ENCODE data around the gene SCG5. TPM values are rescaled to one million over a fixed set of nuclear protein-coding genes. Genes with fewer than 3 reads are reported as not detected.

SCG5 gene
- total and polyA plus RNA-seq, 2 donors (not counting 1 experiment from before 2014, with no cell fraction given), result 0.18 TPM; not detected in 1

- POLR2A ChIA-PET, result interaction anchor here (0.7 kb wide), 1 partner anchor 176 kb away, joined by 3 read pairs; no protein-coding TSS in a partner anchor
- Histone ChIP-seq H3K9ac (ENCODE audit: low read length) (no peak overlapping the region), H3K36me3 (replicated peaks in 1 of 2; ENCODE audit: control extremely low read depth in 1 of 2, control insufficient read depth in 1 of 2, extremely low read depth in 1 of 2, insufficient read depth in 2 of 2, low read length in 1 of 2) (no peaks in the 10 kb centered on the region), H3K27me3 (replicated peaks in 1 of 4; ENCODE audit: control extremely low read depth in 1 of 4, control insufficient read depth in 3 of 4, insufficient read depth in 4 of 4, low read length in 3 of 4) (peaks cover 0 to 6% (median 3%) of the 10 kb centered on the region in 4 experiments), H3K27ac (ENCODE audit: low read length in 2 of 2) (no peak overlapping the region), H4K20me1 (ENCODE audit: control insufficient read depth, insufficient read depth, low read length, poor library complexity, severe bottlenecking) (no peaks in the 10 kb centered on the region), H3K4me3 (ENCODE audit: control extremely low read depth in 1 of 5, extremely low read depth in 1 of 5, insufficient read depth in 1 of 5, low read depth in 2 of 5, low read length in 4 of 5) (peak overlapping the region in 1 of 5 experiments; percentile 7), H2AFZ (ENCODE audit: insufficient read depth, low read depth, low read length, poor library complexity, severe bottlenecking) (peak overlapping the region; percentile 56), H3K9me3 (ENCODE audit: control extremely low read depth in 1 of 3, control insufficient read depth in 2 of 3, insufficient read depth in 1 of 3, low read length in 2 of 3) (no peaks in the 10 kb centered on the region), H3K79me2 (ENCODE audit: control insufficient read depth, insufficient read depth, low read length) (no peaks in the 10 kb centered on the region), H3K4me2 (replicated peaks; ENCODE audit: low read depth, low read length, poor library complexity, severe bottlenecking) (peak overlapping the region; percentile 51), H3K4me1 (ENCODE audit: control insufficient read depth in 2 of 2, insufficient read depth in 2 of 2, low read length in 2 of 2) (no peaks in the 10 kb centered on the region)
- DNase-seq, result peak; percentile 12
- H3K9me3 Mint-ChIP-seq (ENCODE audit: insufficient read depth), result no peaks in the 10 kb centered on the region
- peak overlapping the region; percentile 40 for H3K4me3 Mint-ChIP-seq
- CTCF ChIA-PET, result no interaction called here
- 48% methylated on average over 21 of the region's 27 CpGs for WGBS (ENCODE audit: insufficient coverage)
- intact Hi-C loops (cut with micrococcal nuclease), result no loop called here
- H3K27ac Mint-ChIP-seq, result no peak overlapping the region
- no peaks in the 10 kb centered on the region for H3K4me1 Mint-ChIP-seq
- ATAC-seq (ENCODE audit: low read depth), result peak; percentile 49
- peaks cover 51% of the 10 kb centered on the region for H3K27me3 Mint-ChIP-seq
- TF ChIP-seq EZH2 (IDR thresholded peaks at IDR 0.05; ENCODE audit: borderline replicate concordance, insufficient read depth, low read depth, low read length, poor library complexity, severe bottlenecking) (no peak), CTCF (IDR thresholded peaks at IDR 0.05) (no peak)
Measured at GRCh38 chr15:32730677-32731654, 89.5 kb downstream of the SCG5 start.
